HEK293T (cell line): ENCODE results near the gene LCE5A.

Source experiments
- BHLHE40 ChIP-seq: fragments of 450-650 bp; IDR thresholded peaks from 2 replicates; pipeline ENCODE4 v1.6.1; 2016; ENCODE audit warnings: mild to moderate bottlenecking, moderate library complexity, borderline replicate concordance
- CTBP1 ChIP-seq: fragments of 450-650 bp; IDR thresholded peaks from 2 replicates; pipeline ENCODE4 v1.6.1; 2016; ENCODE audit warnings: borderline replicate concordance
- ELF4 ChIP-seq: fragments of 450-650 bp; IDR thresholded peaks from 2 replicates; pipeline ENCODE4 v1.6.1; 2017; ENCODE audit warnings: antibody characterized with exemption
- FOXK2 ChIP-seq: fragments of 450-650 bp; IDR thresholded peaks from 2 replicates; pipeline ENCODE4 v1.6.1; 2016; ENCODE audit warnings: mild to moderate bottlenecking
- FOXM1 ChIP-seq: fragments of 450-650 bp; IDR thresholded peaks from 2 replicates; pipeline ENCODE4 v1.6.1; 2017; ENCODE audit warnings: mild to moderate bottlenecking, borderline replicate concordance
- L3MBTL2 ChIP-seq: fragments of 450-650 bp; conservative IDR thresholded peaks from 2 replicates; pipeline ENCODE4 v1.6.1; 2016; ENCODE audit warnings: mild to moderate bottlenecking
- SP1 ChIP-seq: fragments of 450-650 bp; IDR thresholded peaks from 2 replicates; pipeline ENCODE4 v1.6.1; 2017
- SUZ12 ChIP-seq: fragments of 450-650 bp; IDR thresholded peaks from 2 replicates; pipeline ENCODE4 v1.6.1; 2016; ENCODE audit warnings: mild to moderate bottlenecking
- TARDBP ChIP-seq: fragments of 450-650 bp; IDR thresholded peaks from 2 replicates; pipeline ENCODE4 v1.6.1; 2016

DNA sequence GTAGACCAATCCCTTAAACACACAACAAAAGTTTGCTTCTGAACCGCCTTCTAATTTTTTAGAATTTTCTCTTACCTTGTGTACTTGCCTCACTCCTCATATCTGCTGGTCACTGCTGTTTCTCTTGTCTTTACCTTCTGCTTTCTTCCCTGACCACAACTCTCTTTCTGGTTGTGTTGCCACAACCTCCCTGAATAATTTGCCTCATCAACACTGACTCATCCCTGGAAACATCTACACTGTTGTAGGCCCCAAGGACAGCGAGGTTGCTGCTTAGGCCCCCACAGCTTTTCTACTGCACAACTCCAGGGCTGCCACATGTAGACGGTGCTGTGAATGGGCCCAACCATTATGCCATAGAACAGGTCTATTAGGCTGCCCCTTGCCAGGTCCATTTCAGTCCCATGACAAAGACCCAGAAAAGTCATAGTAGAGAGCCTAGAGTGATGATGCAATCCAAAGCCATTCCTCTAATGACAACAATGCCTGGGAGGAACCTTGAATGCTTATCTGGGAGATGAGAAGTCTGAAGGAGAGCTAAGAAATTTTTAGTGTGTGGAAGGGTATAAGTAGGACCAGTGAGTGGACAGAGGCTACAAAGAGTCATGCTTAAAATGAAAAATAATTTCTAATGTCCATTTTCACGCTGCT lies 36.6 kb upstream of the LCE5A start:
- no peak for TF ChIP-seq SP1
- TF ChIP-seq BHLHE40, result no peak
- TF ChIP-seq FOXK2, result no peak
- TF ChIP-seq CTBP1, result no peak
- no peak for TF ChIP-seq FOXM1
- TF ChIP-seq SUZ12, result no peak
- TF ChIP-seq L3MBTL2, result no peak
- TF ChIP-seq TARDBP, result no peak
- no peak for TF ChIP-seq ELF4
